GM18951 (cell line): Measurements from ENCODE around the gene S100A8.

ENCODE experiments used
- POLR2A ChIP-seq: IDR thresholded peaks from 4 replicates; pipeline ENCODE4 v1.6.1; 2011; ENCODE audit warnings: mild to moderate bottlenecking; ENCODE audit not compliant: insufficient read length, insufficient read depth; ENCODE audit errors: extremely low read depth
- in situ Hi-C: fragments of 300-500 bp; cut with MboI; formaldehyde crosslinking; loops from one replicate; pipeline ENCODE4 v1.12.0; 2022; ENCODE audit warnings: low sequenced_read_pairs, mixed read lengths, inconsistent platforms; ENCODE audit not compliant: unreplicated experiment

S100A8 gene

GRCh38 chr1:153371231-153371630 is 19.6 kb downstream of the S100A8 start:
- in situ Hi-C loops, result no loop called here
- TF ChIP-seq POLR2A, result no peak

- no peak for TF ChIP-seq POLR2A
- in situ Hi-C loops, result no loop called here
Measured at GRCh38 chr1:153370146-153370545, 20.7 kb downstream of the S100A8 start.

- in situ Hi-C loops, result loop anchor here (10.0 kb wide), 1 partner anchor 116 kb away; no protein-coding TSS in a partner anchor
- TF ChIP-seq POLR2A, result no peak
Measured at GRCh38 chr1:153368495-153368894, 22.4 kb downstream of the S100A8 start.

- in situ Hi-C loops, result loop anchor here (10.0 kb wide), 1 partner anchor 118 kb away; no protein-coding TSS in a partner anchor
Measured at GRCh38 chr1:153367090-153367489, 23.8 kb downstream of the S100A8 start.

GRCh38 chr1:153366261-153366660 is 24.6 kb downstream of the S100A8 start:
- no peak for TF ChIP-seq POLR2A
- in situ Hi-C loops, result loop anchor here (10.0 kb wide), 1 partner anchor 119 kb away; no protein-coding TSS in a partner anchor

More at GRCh38 chr1:153367090-153367489, 23.8 kb downstream of the S100A8 start:
- TF ChIP-seq POLR2A, result no peak

- in situ Hi-C loops, result loop anchor here (10.0 kb wide), 1 partner anchor 119 kb away; no protein-coding TSS in a partner anchor
- TF ChIP-seq POLR2A, result no peak
Measured at GRCh38 chr1:153365696-153366095, 25.2 kb downstream of the S100A8 start.

GRCh38 chr1:153364766-153365666 is 25.9 kb downstream of the S100A8 start:
- TF ChIP-seq POLR2A, result no peak
- in situ Hi-C loops, result loop anchor here (10.0 kb wide), 1 partner anchor 120 kb away; no protein-coding TSS in a partner anchor

- in situ Hi-C loops, result loop anchor here (10.0 kb wide), 1 partner anchor 121 kb away; no protein-coding TSS in a partner anchor
- TF ChIP-seq POLR2A, result no peak
Measured at GRCh38 chr1:153364156-153364555, 26.7 kb downstream of the S100A8 start.

- in situ Hi-C loops, result loop anchor here (10.0 kb wide), 1 partner anchor 121 kb away; no protein-coding TSS in a partner anchor
- no peak for TF ChIP-seq POLR2A
Measured at GRCh38 chr1:153363641-153364040, 27.2 kb downstream of the S100A8 start.

GRCh38 chr1:153362187-153362775 is 28.6 kb downstream of the S100A8 start:
- no peak for TF ChIP-seq POLR2A
- in situ Hi-C loops, result loop anchor here (10.0 kb wide), 1 partner anchor 123 kb away; no protein-coding TSS in a partner anchor

- TF ChIP-seq POLR2A, result no peak
- in situ Hi-C loops, result loop anchor here (10.0 kb wide), 1 partner anchor 123 kb away; no protein-coding TSS in a partner anchor
Measured at GRCh38 chr1:153361480-153362109, 29.3 kb downstream of the S100A8 start.

GRCh38 chr1:153360592-153361479 is 30.0 kb downstream of the S100A8 start:
- no peak for TF ChIP-seq POLR2A
- in situ Hi-C loops, result loop anchor here (10.0 kb wide), 1 partner anchor 124 kb away; no protein-coding TSS in a partner anchor
